Heart right ventricle (tissue), 16 donors: ENCODE data around the gene IGFALS. TPM values are rescaled to one million over a fixed set of nuclear protein-coding genes. Genes with fewer than 3 reads are reported as not detected.

Experiments used
- ATAC-seq, 8 donors: fragments of 200-7000 bp; cut with Tn5 transposase; one replicate each; pipeline ENCODE4 v1.9.1; 2020; ENCODE audit warnings: mild to moderate bottlenecking in 8 of 8, moderate library complexity in 8 of 8, moderate number of reproducible peaks in 1 of 8
- DNase-seq, 2 donors: peaks; one replicate each; pipeline ENCODE4 v3.0.0-alpha.2; 2020
- H3K27ac ChIP-seq, 10 donors: fragments of 200-600 bp; sonication (generic) in 2 of 10; one replicate each; pipeline versions ENCODE4 v1.5.0 to v1.8.0; 2020 to 2022; ENCODE audit warnings: mild to moderate bottlenecking in 3 of 10
- H3K27me3 ChIP-seq, 7 donors: fragments of 200-600 bp; one replicate each; pipeline ENCODE4 v1.8.0; 2021 to 2022; ENCODE audit warnings: mild to moderate bottlenecking in 2 of 7
- H3K36me3 ChIP-seq, 9 donors: fragments of 200-600 bp; sonication (generic) in 1 of 9; one replicate each; pipeline versions ENCODE4 v1.5.0 to v1.8.0; 2020 to 2022; ENCODE audit warnings: mild to moderate bottlenecking in 2 of 9
- H3K4me1 ChIP-seq, 9 donors: fragments of 200-600 bp; sonication (generic) in 1 of 9; one replicate each; pipeline versions ENCODE4 v1.5.0 to v1.8.0; 2020 to 2022; ENCODE audit warnings: mild to moderate bottlenecking in 4 of 9
- H3K4me3 ChIP-seq, 10 donors: fragments of 200-600 bp; sonication (generic) in 2 of 10; one replicate each; pipeline versions ENCODE4 v1.5.0 to v1.8.0; 2020 to 2022; ENCODE audit warnings: mild to moderate bottlenecking in 7 of 10, moderate library complexity in 2 of 10
- H3K9me3 ChIP-seq, 11 donors: fragments of 200-600 bp in 10 of 11; sonication (generic) in 2 of 11; one replicate each; pipeline versions ENCODE4 v1.5.0 to v1.8.0; 2013 to 2022; ENCODE audit warnings: mild to moderate bottlenecking in 2 of 11, control low read depth in 1 of 11, moderate library complexity in 1 of 11
- CTCF ChIP-seq, 9 donors: fragments of 200-600 bp; sonication (generic) in 2 of 9; IDR thresholded peaks; one replicate each; pipeline versions ENCODE4 v1.5.0 to v1.8.0; 2021 to 2022; ENCODE audit warnings: antibody characterized with exemption in 9 of 9, mild to moderate bottlenecking in 5 of 9, moderate library complexity in 1 of 9
- WGBS, 2 donors: extraction: QIAGEN DNeasy Blood & Tissue Kit; methylation state at CpG; one replicate each; pipeline ENCODE4 v1.1.7; 2013; ENCODE audit warnings: inconsistent platforms in 1 of 2; 5-methylcytosine and 5-hydroxymethylcytosine counted together
- intact Hi-C, 10 donors: fragments of 100-400 bp; cut with DNase I; formaldehyde crosslinking; loops; one replicate each; pipeline versions ENCODE4 v1.11.1 to v1.14.2; 2022
- polyA plus RNA-seq, 2 donors: library from polyadenylated mRNA; stranded (reverse); fragments of 200-250 nt; gene quantifications; one replicate each; pipeline ENCODE4 v1.2.3, GENCODE V29; 2013
- total RNA-seq, 10 donors: library from RNA; stranded (reverse); fragmentation: NEBNext Ultra II Directional in 3 of 10; extraction: Animal tissue kit (Norgen Biotek cat#: 25700) in 3 of 10; gene quantifications; one replicate each; pipeline versions ENCODE4 v1.2.1 to v1.2.4, GENCODE V29; 2021 to 2023
- donor health status: Arrhythmogenic right ventricular cardiomyopathy.
- donor health status: ischemic (EF 13 %, LVEDD 7.1; RV severe dilation, severe dysfunction).
- donor health status: healthy with polysubstance abuse.
- donor health status: DM: no; HTN: yes; CAD: no.
- donor health status: DM: no; HTN: no; CAD: no.
- donor health status: ischemic (EF 25% LVEDD 6.9; RV normal size, moderate dysfunction).
- donor health status: ischemic (EF 25% LVEDD 5.7; RV mildly dilated, moderate dysfunction).
- donor health status: healthy.
- donor health status: DM: yes; HTN: yes; CAD: no.
- donor health status: Ischemic cardiomyopathy.
- donor health status: ischemic (EF 35%, LVEDD 5.7; RV mildly dilated, moderate dysfunction).
- donor health status: nonischemic (EF 11% LVEDD 7.7; RV severe dilation, severe dysfunction).
- donor health status: DM: yes; HTN: yes; CAD: no.
- donor health status: PGD.
- donor health status: ischemic (EF 29% LVEDD 5.4; RV normal size, mild dysfunction).
- donor health status: nonischemic (EF 23%, LVEDD 6.1; RV moderate dilation, normal function).

Gene IGFALS
- total and polyA plus RNA-seq, 12 donors, result 0.04 to 0.59 (median 0.13) TPM; not detected in 6

GRCh38 chr16:1752853-1753252 lies 40.7 kb downstream of the IGFALS start:
- H3K27ac ChIP-seq, result no peak overlapping the region
- no peaks in the 10 kb centered on the region for H3K9me3 ChIP-seq
- H3K4me1 ChIP-seq, result no peaks in the 10 kb centered on the region
- TF ChIP-seq CTCF (IDR thresholded peaks at IDR 0.05), result no peak
- intact Hi-C loops, result no loop called here
- H3K36me3 ChIP-seq, result peaks cover 0 to 96% (median 31%) of the 10 kb centered on the region in 9 donors
- 95 to 96% methylated on average over 14 of the region's 14 CpGs for WGBS, 2 donors
- no peaks in the 10 kb centered on the region for H3K27me3 ChIP-seq
- ATAC-seq, result no peak
- no peak overlapping the region for H3K4me3 ChIP-seq
- DNase-seq, result no peak

- intact Hi-C loops, result no loop called here
- no peak for ATAC-seq
- no peak overlapping the region for H3K27ac ChIP-seq
- no peak for DNase-seq
- no peaks in the 10 kb centered on the region for H3K27me3 ChIP-seq
- WGBS, 2 donors, result 95 to 97% methylated on average over 16 of the region's 16 CpGs
- H3K4me1 ChIP-seq, result no peaks in the 10 kb centered on the region
- H3K4me3 ChIP-seq, result no peak overlapping the region
- H3K36me3 ChIP-seq, result peaks cover 0 to 95% (median 37%) of the 10 kb centered on the region in 9 donors
- no peaks in the 10 kb centered on the region for H3K9me3 ChIP-seq
- TF ChIP-seq CTCF (IDR thresholded peaks at IDR 0.05), result no peak
Measured at GRCh38 chr16:1751946-1752345, 41.6 kb downstream of the IGFALS start.

- no peak for DNase-seq
Measured at GRCh38 chr16:1749152-1750117, 44.1 kb downstream of the IGFALS start.

GRCh38 chr16:1747934-1748333 lies 45.6 kb downstream of the IGFALS start:
- ATAC-seq (no peak), DNase-seq (no peak)
- Histone ChIP-seq H3K4me1 (no peaks in the 10 kb centered on the region), H3K4me3 (no peak overlapping the region), H3K36me3 (peaks cover 0 to 99% (median 48%) of the 10 kb centered on the region in 9 donors), H3K9me3 (no peaks in the 10 kb centered on the region), H3K27me3 (no peaks in the 10 kb centered on the region), H3K27ac (no peak overlapping the region)
- no peak for TF ChIP-seq CTCF (IDR thresholded peaks at IDR 0.05)
- intact Hi-C loops, result no loop called here
- WGBS, 2 donors, result 88% methylated on average over 11 of the region's 11 CpGs

More at GRCh38 chr16:1749152-1750117, 44.1 kb downstream of the IGFALS start:
- no peaks in the 10 kb centered on the region for H3K4me1 ChIP-seq
- H3K4me3 ChIP-seq, result no peak overlapping the region
- H3K27me3 ChIP-seq, result no peaks in the 10 kb centered on the region
- H3K27ac ChIP-seq, result no peak overlapping the region
- H3K9me3 ChIP-seq, result no peaks in the 10 kb centered on the region
- intact Hi-C loops, result no loop called here
- ATAC-seq, result peak in 1 of 8 donors; percentile 15
- WGBS, 2 donors, result 96 to 97% methylated on average over 29 of the region's 29 CpGs
- H3K36me3 ChIP-seq, result peaks cover 0 to 98% (median 42%) of the 10 kb centered on the region in 9 donors
- no peak for TF ChIP-seq CTCF (IDR thresholded peaks at IDR 0.05)
